ENCODE data around the gene TOP2A.
"Not testable (repeated sequence)": the region's sequence is repeated elsewhere in the genome, so short reads cannot be mapped to it uniquely, and the experiment has no call there.

Gene TOP2A

DNA sequence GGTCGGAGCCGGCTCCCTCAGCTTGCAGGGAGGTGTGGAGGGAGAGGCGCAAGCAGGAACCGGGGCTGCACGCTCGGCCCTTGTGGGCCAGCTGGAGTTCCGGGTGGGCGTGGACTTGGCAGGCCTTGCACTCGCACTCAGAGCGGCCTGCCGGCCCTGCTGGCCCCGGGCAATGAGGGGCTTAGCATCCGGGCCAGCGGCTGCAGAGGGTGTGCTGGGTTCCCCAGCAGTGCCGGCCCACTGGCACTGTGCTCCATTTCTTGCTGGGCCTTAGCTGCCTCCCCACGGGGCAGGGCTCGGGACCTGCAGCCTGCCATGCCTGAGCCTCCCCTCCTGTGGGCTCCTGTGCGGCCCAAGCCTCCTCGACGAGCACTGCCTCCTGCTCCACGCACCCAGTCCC lies 41.9 kb downstream of the TOP2A start:
- not testable (repeated sequence) for DNase-seq (ENCODE audit: low spot score)

DNA sequence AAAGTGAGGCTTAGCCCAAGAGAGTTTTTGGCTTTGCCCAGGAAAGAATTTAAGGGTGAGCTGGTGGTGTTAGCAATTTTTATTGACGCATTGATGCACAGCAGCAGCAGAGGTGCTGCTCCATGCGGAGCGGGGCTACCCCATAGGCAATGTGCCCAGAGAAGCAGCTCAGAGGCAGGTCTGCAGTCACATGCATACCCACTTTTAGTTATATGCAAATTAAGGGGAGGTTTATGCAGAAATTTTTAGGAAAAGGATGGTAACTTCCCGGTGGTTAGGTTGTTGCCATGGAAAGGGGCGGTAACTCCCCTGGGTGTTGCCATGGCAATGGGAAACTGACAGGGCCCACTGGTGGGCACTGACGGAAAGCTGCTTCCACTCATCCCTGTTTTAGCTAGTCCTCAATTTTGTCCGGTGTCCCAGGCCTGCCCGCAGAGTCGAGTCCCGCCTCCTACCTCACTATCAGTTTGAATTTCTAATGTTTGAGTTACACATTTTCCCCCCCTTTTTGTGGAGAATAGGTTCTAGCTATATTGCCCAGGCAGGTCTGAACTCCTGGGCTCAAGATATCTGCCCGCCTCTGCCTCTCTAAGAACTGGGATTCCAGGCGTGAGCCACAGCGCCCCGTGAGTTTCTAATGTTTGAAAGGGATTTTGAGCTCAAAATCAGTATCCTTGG lies 42.7 kb downstream of the TOP2A start:
- DNase-seq (ENCODE audit: low spot score), result no peak

DNA sequence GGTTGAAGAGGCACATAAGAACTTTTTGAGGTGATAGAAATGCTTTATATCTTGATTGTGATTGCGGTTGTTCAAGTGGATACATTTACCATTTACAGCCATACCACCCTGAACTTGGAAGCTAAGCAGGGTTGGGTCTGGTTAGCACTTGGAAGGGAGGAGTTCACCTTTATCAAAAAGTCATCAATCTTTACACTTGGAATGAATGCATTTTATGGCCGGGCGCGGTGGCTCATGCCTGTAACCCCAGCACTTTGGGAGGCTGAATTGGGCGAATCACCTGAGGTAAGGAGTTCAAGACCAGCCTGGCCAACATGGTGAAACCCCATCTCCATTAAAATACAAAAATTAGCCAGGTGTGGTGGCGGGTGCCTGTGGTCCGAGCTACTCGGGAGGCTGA lies 43.7 kb downstream of the TOP2A start:
- DNase-seq (ENCODE audit: low spot score), result no peak

DNA sequence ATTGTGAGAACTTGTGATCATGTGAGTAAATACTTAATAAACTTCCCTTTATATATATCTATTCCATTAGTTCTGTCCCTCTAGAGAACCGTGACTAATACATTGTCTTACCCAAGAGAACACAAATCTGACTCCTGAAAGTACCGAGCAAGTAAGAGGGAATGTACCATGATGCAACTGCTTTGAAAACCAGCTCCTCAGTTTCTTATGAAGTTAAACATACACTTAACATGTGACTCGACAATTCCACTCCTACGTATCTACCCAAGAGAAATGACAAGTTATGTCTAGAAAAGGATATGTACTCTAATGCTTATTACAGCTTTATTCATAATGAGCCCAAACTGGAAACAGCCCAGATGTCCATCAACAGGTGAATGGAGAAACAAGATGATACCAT lies 44.4 kb downstream of the TOP2A start:
- no peak for DNase-seq (ENCODE audit: low spot score)

DNA sequence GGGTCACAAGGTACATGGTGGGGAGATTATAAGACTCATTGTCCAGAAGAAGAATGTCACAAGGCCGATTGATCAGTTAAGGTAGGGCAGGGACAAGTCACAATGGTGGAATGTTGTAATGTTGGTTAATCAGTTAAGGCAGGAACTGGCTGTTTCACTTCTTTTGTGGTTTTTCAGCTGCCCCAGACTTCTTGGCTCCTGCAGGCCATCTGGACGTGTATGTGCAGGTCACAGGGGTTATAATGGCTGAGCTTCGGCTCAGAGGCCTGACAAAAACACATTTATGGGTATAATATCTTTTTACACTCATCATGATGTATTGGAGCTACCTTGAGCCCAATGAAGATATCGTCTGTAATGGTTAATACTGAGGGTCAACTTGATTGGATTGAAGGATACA lies 45.1 kb downstream of the TOP2A start:
- DNase-seq (ENCODE audit: low spot score), result not testable (repeated sequence)

DNA sequence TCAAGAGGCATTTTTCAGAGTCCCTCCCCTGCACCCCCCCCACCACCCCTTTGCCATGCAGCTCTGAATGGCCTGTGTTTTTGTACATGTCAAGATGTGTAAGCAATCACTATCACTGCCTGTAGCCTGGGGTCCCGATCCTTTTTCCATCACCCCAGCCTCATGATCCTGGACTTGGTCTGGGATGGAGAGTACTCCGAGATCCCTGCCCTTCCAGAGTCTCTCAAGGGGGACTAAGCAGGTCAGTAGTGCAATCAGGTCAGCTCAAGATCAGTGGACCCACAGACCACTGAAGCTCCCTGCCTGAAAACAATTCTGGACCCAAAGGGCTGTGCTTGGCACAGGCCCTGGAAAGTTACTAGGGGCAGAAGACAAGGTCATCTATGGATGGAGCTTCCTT lies 45.7 kb downstream of the TOP2A start:
- no peak for DNase-seq (ENCODE audit: low spot score)

DNA sequence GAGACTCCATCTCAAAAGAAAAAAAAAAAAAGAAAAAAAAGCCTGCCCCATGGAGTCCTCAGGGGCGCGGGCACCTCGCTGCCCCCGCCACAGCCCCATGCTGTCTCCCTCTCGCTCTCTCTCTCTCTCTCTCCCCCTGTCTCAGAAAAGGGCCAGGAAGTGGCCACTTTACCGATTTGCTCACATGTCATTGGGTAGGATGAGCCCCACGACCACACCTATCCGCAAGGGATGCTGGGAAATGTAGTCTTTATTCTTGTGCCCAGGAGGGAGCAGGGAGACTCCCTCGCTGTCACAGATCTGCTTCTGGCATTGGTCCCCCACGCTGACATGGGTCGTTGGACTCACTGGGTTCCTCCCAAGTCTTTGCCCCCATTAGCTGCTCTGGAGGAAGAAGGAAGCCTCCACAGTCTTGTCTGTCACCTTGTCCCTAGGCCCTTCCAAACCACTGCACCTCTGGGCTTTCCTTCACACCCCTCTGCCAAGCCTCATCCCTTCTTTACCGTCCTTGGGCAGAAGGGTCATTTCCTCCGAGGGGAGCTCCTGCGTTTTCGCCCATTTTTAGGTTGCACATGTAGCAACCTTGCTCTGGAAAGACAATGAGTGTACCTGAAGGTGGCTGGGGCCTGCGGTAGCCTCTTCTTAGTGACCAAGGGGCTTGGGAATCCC lies 46.3 kb downstream of the TOP2A start:
- peak; percentile 74 for DNase-seq (ENCODE audit: low spot score)

DNA sequence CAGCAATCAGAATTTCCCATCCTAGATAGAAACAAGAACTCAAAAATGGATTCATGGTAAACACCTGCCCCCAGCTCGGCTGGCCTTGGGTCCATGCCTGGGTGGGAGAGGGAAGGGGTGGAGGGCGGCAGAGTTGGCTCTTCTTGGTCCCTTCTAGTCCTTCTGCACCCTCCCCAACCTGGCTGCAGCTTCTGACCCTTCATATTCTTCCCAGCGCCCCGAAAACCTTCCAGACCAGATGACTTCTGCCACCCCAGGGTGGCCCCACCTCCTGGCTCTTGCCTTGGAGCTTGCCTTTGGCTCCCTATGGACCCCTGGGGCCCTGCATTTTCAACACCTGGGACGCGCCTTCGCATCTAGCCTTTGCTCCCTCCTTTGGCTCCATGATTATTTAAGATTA lies 47.8 kb downstream of the TOP2A start:
- DNase-seq (ENCODE audit: low spot score), result no peak

DNA sequence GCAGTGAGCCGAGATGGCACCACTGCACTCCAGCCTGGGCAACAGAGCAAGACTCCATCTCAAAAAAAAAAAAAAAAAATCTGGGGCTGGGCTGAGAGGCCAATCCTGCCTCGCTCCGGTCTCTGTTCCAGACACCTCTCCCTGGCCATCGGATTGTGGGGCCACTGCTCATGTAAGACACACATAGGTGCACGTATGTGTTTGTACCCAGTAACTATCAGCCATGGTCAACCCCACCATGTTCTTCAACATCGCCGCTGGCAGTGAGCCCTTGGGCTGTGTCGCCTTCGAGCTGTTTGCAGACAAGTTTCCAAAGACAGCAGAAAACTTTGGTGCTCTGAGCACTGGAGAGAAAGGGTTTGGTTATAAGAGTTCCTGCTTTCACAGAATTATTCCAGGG lies 50.0 kb downstream of the TOP2A start:
- DNase-seq (ENCODE audit: low spot score), result not testable (repeated sequence)

DNA sequence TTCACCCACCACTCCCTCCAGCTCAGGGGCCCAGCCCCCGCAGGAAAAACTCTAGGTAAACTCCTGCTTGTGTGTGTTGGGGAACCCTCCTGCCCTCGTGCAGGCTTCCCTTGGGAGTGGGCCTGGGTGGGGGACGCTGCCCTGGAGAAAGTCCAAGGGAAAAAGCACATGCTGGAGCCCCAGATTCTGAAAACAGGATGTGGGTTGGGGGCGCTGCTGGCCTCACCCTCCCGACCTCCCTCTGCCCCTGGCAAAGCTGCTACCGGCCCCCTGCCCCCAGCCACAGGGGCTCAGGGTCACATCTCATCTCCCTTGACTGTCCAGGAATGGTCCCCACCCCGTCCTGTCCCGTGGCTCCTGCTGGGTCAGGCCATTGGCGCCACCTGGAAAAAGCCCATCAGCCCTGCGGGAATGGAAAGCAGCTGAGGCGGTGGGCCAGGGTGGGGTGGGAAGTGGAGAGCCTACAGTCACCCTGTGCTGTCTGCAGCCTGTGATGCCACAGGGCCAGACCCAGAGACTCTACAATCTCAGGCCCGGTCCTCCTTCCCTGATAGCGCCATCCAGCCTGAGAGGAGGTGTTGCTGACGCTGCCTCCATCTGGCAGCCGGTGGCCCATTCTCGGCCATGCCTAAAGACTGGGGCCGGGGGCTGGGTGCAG lies 50.7 kb downstream of the TOP2A start:
- no peak for DNase-seq (ENCODE audit: low spot score)

DNA sequence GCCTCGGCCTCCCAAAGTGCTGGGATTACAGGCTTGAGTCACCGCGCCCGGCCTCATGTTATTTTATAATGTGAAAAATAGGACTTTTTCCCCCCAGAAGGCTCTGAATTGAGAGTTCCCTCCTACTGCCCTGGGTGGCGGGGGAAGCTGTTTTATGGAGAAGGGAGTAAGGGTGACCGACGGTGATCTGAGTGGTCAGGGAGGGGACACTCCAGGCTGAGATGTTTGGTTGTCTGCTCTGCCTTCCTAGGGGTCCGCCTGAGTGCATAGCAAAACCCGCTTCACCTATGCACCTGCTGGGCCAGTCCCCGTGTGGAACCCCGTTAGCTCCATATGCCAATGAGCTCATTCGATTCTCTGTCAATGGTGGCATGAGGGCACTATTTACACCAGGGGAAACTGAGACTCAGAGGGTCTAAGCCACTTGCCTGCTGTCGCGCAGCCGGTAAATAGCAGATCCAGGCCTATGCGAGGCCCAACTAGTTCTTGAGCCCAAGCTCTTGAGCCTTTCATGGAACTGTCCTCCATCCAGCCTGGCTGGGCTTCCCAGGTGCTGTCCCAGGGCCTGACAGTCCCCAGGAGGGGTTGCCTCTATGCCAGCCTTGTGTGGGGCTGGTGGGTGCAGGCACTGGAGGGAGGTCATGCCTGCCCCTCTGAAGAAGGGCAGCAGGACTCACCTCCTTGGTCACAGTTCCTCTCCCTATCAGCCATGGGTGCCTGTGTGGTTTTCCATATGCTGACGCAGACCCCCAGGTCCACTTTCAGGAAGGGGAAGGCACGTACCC lies 51.4 kb downstream of the TOP2A start:
- no peak for DNase-seq (ENCODE audit: low spot score)

DNA sequence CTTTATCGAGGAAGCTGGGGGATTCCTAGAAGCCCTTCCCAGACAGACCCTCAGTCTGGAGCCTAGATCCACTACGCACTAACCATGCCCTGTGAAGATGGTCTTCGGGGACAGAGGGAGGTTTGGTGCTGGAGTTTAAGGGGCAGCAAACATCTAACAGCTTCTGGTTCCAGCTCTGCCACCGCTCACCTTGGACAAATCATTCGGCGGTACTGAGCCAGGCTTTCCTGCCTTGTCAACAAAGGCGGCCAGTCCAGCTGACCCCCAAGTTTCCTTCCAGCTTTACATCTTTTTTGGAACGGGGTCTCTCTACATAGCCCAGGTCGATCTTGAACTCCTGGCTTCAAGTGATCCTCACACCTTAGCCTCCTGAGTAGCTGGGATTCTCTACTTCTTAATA lies 52.8 kb downstream of the TOP2A start:
- no peak for DNase-seq (ENCODE audit: low spot score)

DNA sequence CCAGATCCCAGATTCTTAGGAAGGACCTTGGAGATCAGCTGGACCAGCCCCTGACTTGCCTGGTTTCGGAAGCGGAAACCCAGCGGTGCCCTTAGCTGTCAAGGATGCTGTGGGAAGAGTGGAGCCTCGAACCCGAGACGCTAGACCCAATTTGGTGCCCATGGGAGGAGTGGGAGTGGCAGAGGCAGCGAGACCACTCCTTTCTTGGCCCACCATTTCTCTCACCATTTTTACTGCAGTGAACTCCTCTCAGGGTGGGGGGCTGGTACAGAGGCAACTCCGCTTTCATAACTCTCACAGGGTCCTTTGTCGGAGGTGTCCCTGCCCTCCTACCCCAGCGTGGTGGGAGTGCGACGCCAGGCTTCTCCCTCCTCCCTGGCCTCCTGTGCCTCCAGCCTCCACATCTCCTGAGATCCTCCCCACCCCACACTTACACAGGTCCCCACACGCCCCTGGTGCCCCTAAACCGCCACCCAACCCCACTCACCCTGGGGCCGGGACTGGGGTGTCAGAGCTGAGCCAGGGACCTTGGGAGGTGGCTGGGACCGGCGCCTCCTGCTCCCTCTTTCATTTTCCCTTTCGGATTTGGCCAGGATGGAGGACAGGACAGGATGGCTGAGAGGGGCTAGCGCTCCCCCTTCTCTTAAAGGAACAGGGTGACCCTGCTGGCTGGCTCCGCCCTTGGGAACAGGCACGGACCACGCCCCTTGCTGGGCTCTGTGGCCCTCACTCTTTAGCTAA lies 53.4 kb downstream of the TOP2A start, which contains the start of gene GJD3:
TSS of gene GJD3 (minus strand) at position 617 of the 741 bp plus-strand sequence. CDS start 922 bp downstream, outside the sequence.
- DNase-seq (ENCODE audit: low spot score), result no peak

DNA sequence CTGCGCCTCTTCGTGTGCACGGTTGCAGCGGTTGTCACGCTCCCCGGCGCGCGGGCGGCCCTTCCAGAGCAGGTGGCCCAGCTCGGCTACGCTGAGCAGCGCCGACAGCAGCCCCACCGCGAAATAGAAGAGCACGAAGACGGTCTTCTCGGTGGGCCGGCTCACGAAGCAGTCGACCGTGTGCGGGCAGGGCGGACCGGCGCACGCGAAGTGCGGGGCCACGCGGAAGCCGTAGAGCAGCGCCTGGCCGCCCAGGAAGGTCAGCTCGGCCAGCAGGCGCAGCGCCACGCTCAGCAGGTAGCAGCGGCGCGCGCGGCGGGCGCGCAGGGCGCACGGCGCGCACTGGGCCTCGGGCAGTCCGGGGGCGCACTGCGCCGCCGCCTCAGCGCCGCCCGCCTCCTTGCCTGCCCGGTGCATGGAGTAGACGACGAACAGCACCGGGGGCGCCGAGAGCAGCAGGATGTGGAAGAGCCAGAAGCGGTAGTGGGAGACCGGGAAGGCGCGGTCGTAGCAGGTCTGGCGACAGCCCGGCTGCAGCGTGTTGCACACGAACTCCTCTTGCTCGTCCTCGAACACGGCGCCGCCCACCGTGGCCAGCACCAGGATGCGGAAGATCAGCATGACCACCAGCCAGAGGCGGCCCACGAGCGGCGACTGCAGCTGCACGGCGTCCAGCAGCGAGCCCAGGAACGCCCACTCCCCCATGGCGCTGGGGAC lies 54.4 kb downstream of the TOP2A start:
- peak; percentile 46 for DNase-seq (ENCODE audit: low spot score)

DNA sequence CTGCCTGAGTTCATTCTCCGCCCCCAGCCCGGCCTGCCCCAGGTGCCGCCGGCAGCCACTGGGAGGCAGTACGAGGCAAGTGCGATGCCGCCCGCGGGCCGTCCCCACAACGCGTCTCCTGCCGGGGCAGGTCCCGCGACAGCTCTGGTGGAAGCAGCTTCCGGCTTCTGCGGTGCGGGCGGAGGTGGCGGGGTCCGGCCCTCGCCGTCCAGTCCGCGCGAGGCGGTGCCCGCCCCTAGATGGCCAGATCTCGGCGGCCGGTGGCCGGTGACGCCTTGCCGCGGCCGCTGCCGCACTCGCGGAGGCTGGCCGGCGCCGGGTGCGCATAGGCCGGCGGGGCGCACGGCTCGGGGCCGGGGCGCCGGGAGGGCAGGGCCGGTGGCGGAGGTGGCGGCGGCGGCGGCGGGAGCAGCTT lies 55.0 kb downstream of the TOP2A start:
- DNase-seq (ENCODE audit: low spot score), result peak; percentile 90

DNA sequence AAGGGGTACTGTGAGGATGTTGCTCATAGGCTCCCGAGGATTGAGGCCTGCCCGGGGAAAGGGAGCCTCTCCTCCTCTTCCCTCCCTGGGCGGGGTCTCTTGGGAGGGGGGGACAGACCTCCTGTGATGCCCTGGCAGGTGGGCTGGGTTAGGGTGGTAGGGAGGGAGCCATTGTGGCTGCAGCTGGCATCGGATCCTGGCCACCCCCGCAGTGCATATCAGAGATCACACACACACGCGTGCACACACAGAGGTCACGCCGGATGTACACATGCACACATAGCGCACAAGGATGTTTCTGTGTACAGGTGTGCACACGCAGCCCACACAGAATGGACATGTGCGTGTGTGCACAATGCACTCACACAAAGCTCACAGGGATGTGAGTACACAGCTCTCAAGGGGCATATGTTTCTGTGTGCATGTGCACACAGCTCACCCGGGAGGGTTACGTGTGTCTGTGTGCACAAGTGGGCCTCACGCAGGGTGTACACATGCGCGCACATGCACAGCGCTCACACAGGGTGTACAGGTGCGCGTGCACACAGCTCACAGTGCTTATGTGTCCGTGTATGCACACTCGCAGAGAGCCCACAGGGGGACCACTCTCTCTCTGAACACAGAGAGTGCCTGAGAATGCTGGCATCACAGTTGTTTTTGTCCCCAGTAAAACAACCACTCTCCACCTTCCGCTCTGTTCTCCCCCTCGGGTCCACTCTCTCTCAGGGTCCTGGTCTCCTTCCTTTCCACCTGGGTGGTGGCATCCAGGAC lies 55.6 kb downstream of the TOP2A start:
- no peak for DNase-seq (ENCODE audit: low spot score)

DNA sequence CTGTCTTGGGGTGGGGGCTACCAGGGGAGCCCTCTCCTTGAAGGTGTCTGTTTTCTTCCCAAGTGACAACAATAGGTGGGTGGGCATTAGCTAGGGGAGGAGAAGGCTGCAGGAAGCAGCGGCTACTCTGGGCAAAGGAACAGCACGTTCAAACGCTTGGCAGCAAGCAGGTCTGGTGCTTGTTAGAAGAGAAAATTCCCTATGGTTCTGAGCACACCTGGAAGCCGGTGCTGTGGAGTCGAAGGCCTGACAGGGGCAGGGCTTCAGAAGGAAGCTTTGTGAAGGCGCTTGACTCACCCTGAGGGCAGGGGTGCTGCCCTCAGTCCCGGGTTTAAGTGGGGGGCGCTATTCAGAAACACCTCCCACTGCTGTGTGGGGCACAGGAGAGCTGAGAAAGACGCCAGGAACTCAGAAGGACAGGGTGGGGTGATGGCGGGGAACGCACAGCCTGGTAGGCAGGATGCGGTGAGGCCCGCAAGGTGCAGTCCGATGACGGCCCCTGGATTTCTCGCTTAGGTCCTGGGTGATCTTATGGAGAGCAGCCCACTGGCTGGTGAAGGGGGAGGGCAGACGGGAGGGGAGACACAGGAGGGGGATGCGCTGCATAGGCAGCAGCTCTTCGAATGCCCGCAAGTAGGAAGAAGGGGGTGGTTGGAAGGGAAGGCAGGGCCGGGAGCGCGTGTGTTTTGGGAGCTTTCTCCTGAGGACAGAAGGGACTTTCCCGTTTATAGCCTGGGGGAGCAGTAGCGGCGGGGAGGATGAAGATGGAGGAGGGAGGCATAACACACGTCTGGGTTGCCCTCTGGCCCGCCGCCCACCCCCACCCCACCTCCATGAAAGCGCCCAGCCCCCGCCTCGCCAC lies 56.4 kb downstream of the TOP2A start:
- DNase-seq (ENCODE audit: low spot score), result no peak

DNA sequence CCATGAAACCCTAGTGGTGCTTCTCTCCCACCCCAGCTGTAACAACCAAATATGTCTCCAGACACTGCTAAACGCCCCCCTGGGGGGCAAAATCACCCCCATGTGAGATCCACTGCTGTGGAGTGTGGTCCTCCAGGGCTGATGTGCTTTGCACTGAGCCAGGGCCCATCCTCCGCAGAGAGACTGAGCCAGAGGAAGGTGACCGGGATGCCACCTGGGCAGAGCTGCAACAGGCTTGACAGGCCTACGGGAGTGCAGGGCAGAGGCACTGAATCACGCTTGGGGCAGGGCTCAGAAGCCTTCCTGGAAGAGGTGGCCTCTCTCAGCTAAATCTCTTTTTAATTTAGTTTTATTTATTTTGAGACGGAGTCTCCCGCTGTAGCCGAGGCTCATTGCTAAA lies 57.6 kb downstream of the TOP2A start:
- DNase-seq (ENCODE audit: low spot score), result no peak

DNA sequence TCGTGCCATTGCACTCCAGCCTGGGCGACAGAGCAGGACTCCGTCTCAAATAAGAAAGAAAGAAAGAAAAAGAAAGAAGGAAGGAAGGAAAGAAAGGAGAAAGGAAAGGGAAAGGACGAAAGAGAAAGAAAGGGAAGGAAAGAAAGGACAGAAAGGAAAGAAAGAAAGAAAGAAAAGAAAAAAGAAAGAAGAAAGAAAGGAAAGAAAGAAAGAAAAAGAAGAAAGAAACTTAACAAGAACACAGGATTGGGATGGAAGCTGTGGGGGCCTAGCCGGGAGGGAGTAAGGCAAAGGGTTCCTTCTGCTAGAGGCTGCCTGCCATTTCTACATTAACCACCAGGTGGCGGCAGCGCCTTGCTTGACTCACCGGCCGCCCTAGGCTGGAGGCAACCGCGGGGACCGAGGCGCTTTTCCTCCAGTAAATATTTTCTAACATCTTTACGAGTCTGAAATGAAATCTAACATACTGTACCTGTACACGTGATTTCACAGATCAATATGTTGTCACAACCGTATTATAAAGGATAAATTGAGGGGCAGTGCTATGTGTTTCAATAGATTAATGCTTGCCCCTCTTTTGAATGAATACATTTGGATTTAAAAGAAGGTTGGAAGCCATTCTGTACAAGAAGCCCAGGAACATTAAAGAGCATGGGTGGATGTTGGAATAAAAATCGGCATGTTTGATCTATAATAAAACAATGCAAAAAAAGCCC lies 59.2 kb downstream of the TOP2A start:
- DNase-seq (ENCODE audit: low spot score), result peak; percentile 88

Data from NAMALWA (cell line).